GM12864 (cell line): Measurements from ENCODE around the gene KLHL30.

Experiments
- DNase-seq: peaks from one replicate; pipeline ENCODE4 v3.0.0-alpha.2; 2011; ENCODE audit warnings: low read depth
- H3K4me3 ChIP-seq: 2 replicates; pipeline ENCODE4 v1.5.1; 2011; ENCODE audit warnings: mild to moderate bottlenecking, low read depth, low read length, control low read depth
- CTCF ChIP-seq: IDR thresholded peaks from 2 replicates; pipeline ENCODE4 v1.5.1; 2011; ENCODE audit warnings: low read depth, mild to moderate bottlenecking, moderate library complexity, low read length, control low read depth, inconsistent platforms; ENCODE audit errors: missing control alignments

KLHL30 gene

GRCh38 chr2:238172439-238172838, 34.0 kb downstream of the KLHL30 start:
- H3K4me3 ChIP-seq: no peak overlapping the region
- no peak for TF ChIP-seq CTCF
- no peak for DNase-seq

GRCh38 chr2:238173692-238174091, 35.2 kb downstream of the KLHL30 start:
- no peak for DNase-seq
- H3K4me3 ChIP-seq: no peak overlapping the region
- TF ChIP-seq CTCF: peak; percentile 29

GRCh38 chr2:238174291-238174690, 35.8 kb downstream of the KLHL30 start:
- no peak for TF ChIP-seq CTCF

GRCh38 chr2:238174701-238175100, 36.2 kb downstream of the KLHL30 start:
- TF ChIP-seq CTCF: no peak
- H3K4me3 ChIP-seq: no peak overlapping the region
- DNase-seq: no peak

More at GRCh38 chr2:238174291-238174690, 35.8 kb downstream of the KLHL30 start:
- no peak for DNase-seq
- H3K4me3 ChIP-seq: no peak overlapping the region

- no peak for DNase-seq
- H3K4me3 ChIP-seq: no peak overlapping the region
- TF ChIP-seq CTCF: no peak
Measured at GRCh38 chr2:238176613-238177012, 38.1 kb downstream of the KLHL30 start.

GRCh38 chr2:238180554-238180953, 42.1 kb downstream of the KLHL30 start:
- no peak for TF ChIP-seq CTCF
- no peak overlapping the region for H3K4me3 ChIP-seq
- no peak for DNase-seq

- TF ChIP-seq CTCF: no peak
- H3K4me3 ChIP-seq: no peak overlapping the region
- no peak for DNase-seq
Measured at GRCh38 chr2:238182362-238182761, 43.9 kb downstream of the KLHL30 start.
